ENCODE results near the gene CCNH. TPM values are rescaled to one million over a fixed set of nuclear protein-coding genes. Genes with fewer than 3 reads are reported as not detected.

Gene CCNH
- total and polyA plus RNA-seq, 9 of the 15 experiments (the other 6 are each of a cell fraction or from before 2014, with no cell fraction given), result 100 to 213 (median 150) TPM

DNA sequence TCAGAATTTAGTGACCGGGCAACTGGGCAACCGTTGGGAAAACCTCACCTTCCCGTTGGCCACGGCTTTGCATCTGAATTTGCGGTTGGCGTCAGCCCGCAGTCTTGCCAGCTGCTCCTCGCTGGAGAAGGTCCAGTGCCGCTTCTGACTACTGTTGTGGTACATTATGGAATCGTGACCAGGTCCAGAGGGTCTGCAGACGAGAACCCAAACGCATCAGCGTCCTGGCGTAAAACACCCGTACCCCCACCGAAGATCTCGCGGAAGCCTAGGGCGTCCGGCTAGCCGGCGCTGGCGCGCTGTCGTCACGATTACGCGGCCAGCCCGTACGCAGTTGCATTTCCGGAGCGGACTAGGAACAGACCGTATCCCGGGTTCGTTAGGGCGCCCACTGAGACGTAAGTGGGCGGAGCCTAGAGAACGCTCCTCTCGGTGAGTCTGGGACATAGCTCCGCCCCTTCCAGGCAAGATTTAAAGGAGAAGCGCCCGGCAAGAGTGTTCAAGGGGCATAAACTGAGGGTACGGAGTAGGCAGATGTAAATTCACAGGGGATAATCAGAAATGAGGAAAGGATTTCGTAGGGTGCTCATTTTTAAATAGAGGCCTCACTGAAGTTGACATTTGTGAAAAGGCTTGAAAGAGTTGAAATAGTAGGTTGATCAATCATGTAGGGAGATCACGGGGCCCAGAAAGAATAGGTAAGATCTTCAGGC is at the start of gene CCNH (continued):
- TF ChIP-seq FOXA3 (CRISPR knock-in tag; conservative IDR thresholded peaks at IDR 0.05 in 1 of 2, IDR thresholded peaks at IDR 0.05 in 1 of 2) (no peak; a peak in 1 of 4 replicates), RBBP5 (IDR thresholded peaks at IDR 0.05; ENCODE audit: borderline replicate concordance, insufficient read depth, low read length, poor library complexity, severe bottlenecking) (peak; percentile 81), ELK3 (CRISPR knock-in tag; IDR thresholded peaks at IDR 0.05) (no peak), ZNF79 (CRISPR knock-in tag; IDR thresholded peaks at IDR 0.05; ENCODE audit: low read depth) (no peak), ZNF354B (CRISPR knock-in tag; IDR thresholded peaks at IDR 0.05) (no peak), ZNF507 (tag; conservative IDR thresholded peaks at IDR 0.05) (no peak), ZKSCAN8 (CRISPR knock-in tag; IDR thresholded peaks at IDR 0.05) (no peak), ZNF274 (IDR thresholded peaks at IDR 0.05; ENCODE audit: borderline replicate concordance, low read depth, low read length) (no peak), TEAD4 (IDR thresholded peaks at IDR 0.05; ENCODE audit: low read length) (no peak; the same call in 1 of the 2 replicates), TEAD4 (CRISPR knock-in tag; IDR thresholded peaks at IDR 0.05; ENCODE audit: borderline replicate concordance) (no peak), NCOA6 (IDR thresholded peaks at IDR 0.05) (peak; percentile 68; the same call in 1 of the 2 replicates), SMAD3 (CRISPR knock-in tag; conservative IDR thresholded peaks at IDR 0.05) (no peak), CBFA2T2 (conservative IDR thresholded peaks at IDR 0.05) (no peak), ZBTB9 (CRISPR knock-in tag; IDR thresholded peaks at IDR 0.05) (no peak), CHD2 (IDR thresholded peaks at IDR 0.05; ENCODE audit: low read depth, low read length) (peak; percentile 94), ZNF551 (CRISPR knock-in tag; IDR thresholded peaks at IDR 0.05) (no peak), HDAC1 (IDR thresholded peaks at IDR 0.05) (peak in 1 of 2 experiments; percentile 43; a peak in 2 of 4 replicates), ZNF384 (IDR thresholded peaks at IDR 0.05; ENCODE audit: low read depth, low read length) (no peak), MAFF (IDR thresholded peaks at IDR 0.05; ENCODE audit: low read length) (no peak), ADNP (tag; IDR thresholded peaks at IDR 0.05) (no peak), SMAD1 (IDR thresholded peaks at IDR 0.05; ENCODE audit: low read depth, low read length, partially characterized antibody) (peak; percentile 51), TOE1 (IDR thresholded peaks at IDR 0.05; ENCODE audit: borderline replicate concordance) (peak; percentile 77), TOE1 (CRISPR knock-in tag; IDR thresholded peaks at IDR 0.05; ENCODE audit: borderline replicate concordance, low read depth) (no peak), HMG20B (CRISPR knock-in tag; IDR thresholded peaks at IDR 0.05) (no peak), FOXP4 (CRISPR knock-in tag; IDR thresholded peaks at IDR 0.05; ENCODE audit: borderline replicate concordance) (no peak), SP2 (IDR thresholded peaks at IDR 0.05; ENCODE audit: extremely low read depth, low read depth, low read length, poor library complexity, severe bottlenecking) (no peak)

Measured in K562 (cell line).